ENCODE data around the gene LTBP3.

LTBP3 gene

DNA sequence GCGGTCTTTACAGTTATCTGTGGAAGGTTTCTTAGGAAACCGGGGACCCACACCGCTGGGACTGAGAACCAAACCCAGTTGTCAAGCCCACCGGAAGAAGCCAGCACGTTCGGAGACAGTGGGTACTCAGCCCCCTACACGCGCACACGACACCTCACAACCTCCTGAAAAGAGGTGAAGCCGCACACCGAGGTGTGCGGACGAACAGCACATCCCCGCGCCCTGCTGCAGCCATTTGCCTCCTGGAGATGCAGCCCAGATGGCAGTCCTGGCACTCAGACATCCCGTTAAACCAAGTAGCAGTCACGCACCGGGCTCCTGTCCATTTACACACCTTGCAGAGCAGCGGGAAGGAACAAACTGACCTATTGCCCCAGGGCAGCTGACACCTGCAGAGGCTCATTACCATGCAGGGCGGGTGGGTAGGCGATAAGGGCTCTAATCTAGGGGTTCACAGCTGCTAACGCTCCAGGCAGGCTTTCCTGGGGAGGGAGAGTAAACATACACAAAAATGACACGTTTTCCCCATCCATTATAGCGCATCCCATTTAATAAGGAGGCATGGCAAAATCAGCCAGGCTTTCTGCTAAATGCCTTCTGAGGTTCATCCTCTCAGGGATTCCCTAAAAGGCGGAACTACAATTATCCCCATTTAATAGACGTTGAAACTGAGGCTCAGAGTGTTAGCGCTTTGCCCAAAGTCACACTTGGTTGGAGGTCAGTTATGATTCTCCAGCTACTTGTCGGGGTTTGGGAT, 16.8 kb upstream of the LTBP3 start:
- no peak for DNase-seq (ENCODE audit: extremely low read depth, low read depth)
- TF ChIP-seq, protein P1, sequence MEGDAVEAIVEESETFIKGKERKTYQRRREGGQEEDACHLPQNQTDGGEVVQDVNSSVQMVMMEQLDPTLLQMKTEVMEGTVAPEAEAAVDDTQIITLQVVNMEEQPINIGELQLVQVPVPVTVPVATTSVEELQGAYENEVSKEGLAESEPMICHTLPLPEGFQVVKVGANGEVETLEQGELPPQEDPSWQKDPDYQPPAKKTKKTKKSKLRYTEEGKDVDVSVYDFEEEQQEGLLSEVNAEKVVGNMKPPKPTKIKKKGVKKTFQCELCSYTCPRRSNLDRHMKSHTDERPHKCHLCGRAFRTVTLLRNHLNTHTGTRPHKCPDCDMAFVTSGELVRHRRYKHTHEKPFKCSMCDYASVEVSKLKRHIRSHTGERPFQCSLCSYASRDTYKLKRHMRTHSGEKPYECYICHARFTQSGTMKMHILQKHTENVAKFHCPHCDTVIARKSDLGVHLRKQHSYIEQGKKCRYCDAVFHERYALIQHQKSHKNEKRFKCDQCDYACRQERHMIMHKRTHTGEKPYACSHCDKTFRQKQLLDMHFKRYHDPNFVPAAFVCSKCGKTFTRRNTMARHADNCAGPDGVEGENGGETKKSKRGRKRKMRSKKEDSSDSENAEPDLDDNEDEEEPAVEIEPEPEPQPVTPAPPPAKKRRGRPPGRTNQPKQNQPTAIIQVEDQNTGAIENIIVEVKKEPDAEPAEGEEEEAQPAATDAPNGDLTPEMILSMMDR (IDR thresholded peaks at IDR 0.05; ENCODE audit: low read depth, low read length) = no peak

GRCh38 chr11:65574109-65574810, 16.1 kb upstream of the LTBP3 start:
- DNase-seq (ENCODE audit: extremely low read depth, low read depth) = peak; percentile 93
- TF ChIP-seq, protein P1 (IDR thresholded peaks at IDR 0.05; ENCODE audit: low read depth, low read length) = peak; percentile 59

DNA sequence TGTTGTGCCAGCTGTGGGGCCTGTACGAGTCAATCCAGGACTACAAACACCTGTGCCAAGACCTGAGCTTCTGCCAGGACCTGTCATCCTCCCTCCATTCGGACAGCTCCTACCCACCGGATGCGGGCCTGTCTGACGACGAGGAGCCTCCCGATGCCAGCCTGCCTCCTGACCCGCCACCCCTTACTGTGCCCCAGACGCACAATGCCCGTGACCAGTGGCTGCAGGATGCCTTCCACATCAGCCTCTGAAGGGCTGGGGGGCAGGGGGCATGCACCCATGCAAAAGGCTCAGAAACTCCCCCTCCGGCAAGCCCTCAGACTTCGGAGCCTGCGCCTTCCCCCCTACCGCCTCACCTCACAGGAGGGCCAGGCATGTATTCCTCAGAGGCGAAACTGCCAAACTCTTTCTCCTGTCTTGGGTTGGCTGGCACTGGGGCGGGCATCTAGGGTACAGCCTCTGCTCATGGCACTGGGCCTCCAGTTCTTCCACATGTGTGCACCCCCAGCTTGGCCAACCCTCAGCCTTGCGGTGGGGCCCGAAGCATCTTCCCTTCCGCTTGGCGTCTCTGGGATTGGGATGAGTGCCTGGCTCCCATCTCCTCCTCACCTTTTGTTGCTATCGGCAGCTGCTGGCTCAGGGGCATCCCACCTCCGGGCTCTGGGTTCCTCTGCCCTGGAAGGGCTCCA, 15.4 kb upstream of the LTBP3 start:
- TF ChIP-seq, protein P1 (IDR thresholded peaks at IDR 0.05; ENCODE audit: low read depth, low read length) = no peak
- no peak for DNase-seq (ENCODE audit: extremely low read depth, low read depth)

GRCh38 chr11:65572356-65573051, 14.3 kb upstream of the LTBP3 start, which contains the start of gene FAM89B:
TSS of gene FAM89B (plus strand) at chr11:65572538. CDS start at chr11:65572670, 132 bp downstream.
- no peak for DNase-seq (ENCODE audit: extremely low read depth, low read depth)
- TF ChIP-seq, protein P1 (IDR thresholded peaks at IDR 0.05; ENCODE audit: low read depth, low read length) = no peak

DNA sequence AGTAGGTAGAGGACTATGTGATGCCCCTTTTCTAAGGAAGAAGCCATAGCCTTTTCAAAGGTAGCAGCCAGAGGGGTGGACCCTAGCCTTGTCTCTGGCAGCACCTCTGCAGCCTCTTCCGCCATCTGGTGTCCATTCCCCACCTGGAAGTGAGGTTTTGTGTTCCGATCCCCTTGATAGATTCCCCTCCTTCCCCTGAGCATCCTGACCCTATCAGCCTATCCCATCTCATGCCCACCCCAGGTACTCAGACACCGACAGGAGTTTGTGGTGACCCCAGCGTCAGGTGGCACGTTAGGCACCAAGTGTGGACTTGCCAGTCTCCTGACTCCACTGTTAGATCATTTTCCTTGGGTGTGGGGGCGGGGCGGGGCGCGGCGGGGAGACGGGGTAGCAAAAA, 13.8 kb upstream of the LTBP3 start:
- TF ChIP-seq, protein P1 (IDR thresholded peaks at IDR 0.05; ENCODE audit: low read depth, low read length) = peak; percentile 23
- DNase-seq (ENCODE audit: extremely low read depth, low read depth) = no peak

GRCh38 chr11:65571420-65571819, 13.3 kb upstream of the LTBP3 start:
- TF ChIP-seq, protein P1 (IDR thresholded peaks at IDR 0.05; ENCODE audit: low read depth, low read length) = no peak

More at GRCh38 chr11:65571420-65571819, 13.3 kb upstream of the LTBP3 start:
- DNase-seq (ENCODE audit: extremely low read depth, low read depth) = no peak

All from AG09319 (cell line).